GM18526 (cell line): Measurements from ENCODE around the gene PLD4.

Experiments
- POLR2A ChIP-seq: IDR thresholded peaks from 3 replicates; pipeline ENCODE4 v1.6.1; 2011; ENCODE audit not compliant: insufficient read length; ENCODE audit errors: extremely low read depth

Gene PLD4

GRCh38 chr14:104941508-104942365 lies 17.1 kb downstream of the PLD4 start:
- no peak for TF ChIP-seq POLR2A

GRCh38 chr14:104942586-104942985 lies 17.9 kb downstream of the PLD4 start:
- TF ChIP-seq POLR2A = no peak

DNA sequence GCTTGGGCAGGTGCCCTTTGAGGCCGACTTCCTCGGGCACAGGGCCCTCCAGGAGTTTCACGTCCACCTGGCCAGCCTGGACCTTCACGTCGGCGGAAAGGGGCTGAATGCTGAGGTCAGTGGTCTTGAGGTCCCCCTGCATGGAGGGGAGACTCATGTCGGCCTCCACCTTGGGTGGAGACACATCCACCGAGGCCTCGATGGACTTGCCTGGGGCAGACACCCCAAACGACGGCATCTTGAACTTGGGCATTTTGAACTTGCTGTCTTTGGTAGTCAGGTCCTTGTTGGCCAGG lies 24.0 kb downstream of the PLD4 start:
- no peak for TF ChIP-seq POLR2A

- no peak for TF ChIP-seq POLR2A
Measured at GRCh38 chr14:104950021-104950420, 25.3 kb downstream of the PLD4 start.

DNA sequence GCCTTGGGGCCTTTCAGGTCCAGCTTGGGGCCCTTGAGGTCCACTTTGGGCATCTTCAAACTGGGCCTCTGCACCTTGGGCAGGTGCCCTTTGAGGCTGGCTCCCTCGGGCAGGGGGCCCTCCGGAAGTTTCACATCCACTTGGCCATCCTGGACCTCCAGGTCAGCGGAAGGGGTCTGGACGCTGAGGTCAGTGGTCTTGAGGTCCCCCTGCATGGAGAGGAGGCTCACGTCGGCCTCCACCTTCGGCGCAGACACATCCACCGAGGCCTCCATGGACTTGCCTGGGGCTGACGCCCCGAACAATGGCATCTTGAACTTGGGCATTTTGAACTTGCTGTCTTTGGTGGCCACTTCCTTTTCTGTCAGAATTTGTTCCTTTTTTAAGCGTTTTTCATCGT lies 28.4 kb downstream of the PLD4 start:
- no peak for TF ChIP-seq POLR2A

DNA sequence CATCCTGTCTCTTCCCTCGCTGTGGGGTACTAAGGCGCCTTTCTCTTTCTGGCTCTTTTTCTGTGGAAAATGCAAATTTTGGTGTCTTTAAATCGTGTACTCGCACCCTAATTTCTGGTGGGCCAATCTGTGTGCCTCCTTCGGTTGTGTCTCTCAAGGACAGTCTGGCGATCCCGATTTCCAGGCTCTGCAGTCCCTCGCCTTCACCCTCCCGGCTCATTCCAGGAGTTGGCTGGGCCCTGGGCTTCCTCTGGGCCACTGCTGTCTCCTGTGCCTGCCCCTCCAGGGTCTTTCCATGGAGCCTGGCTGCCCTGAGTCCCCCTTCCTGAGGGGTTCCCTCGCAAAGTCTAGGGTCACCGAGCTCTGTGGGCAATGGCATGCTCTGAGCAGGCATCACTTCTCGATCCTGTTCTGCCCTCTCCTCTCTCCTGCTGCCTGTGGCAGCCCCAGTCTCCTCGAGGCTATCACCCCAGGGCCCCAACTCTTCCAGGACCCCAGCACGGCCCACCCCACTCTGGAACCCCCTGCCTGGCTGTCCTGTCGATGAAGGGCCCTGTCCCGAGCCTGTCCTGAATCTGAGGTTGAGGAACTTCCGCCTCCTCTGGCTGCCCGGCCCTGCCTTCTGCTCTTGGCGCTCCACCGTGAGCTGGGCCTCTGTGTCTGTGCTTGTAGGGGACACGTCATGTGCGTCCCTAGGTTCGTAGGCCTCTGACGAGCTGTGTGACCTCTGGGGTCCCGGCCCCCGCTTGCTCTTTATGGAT lies 29.4 kb downstream of the PLD4 start:
- TF ChIP-seq POLR2A = no peak

GRCh38 chr14:104954746-104955395 lies 30.2 kb downstream of the PLD4 start:
- TF ChIP-seq POLR2A = no peak

DNA sequence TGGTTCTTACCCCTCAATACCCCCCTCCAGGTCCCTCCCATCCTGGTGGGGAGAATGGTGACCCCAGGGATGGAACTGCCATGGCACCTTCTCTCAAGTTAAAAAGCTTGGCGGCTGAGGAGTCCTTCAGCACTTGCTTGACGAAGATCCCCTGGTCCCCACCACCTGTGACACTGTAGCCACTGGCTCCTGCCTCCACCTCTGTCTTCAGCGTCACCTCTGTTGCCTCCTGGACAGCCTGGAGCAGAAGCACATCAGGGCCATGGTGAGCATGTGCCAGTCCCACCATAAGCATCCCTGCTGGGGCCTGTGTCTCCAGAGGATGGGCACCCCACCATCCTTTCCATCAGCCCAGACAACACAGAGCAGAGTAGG lies 30.7 kb downstream of the PLD4 start:
- TF ChIP-seq POLR2A = no peak

- no peak for TF ChIP-seq POLR2A
Measured at GRCh38 chr14:104956290-104956890, 31.7 kb downstream of the PLD4 start.

DNA sequence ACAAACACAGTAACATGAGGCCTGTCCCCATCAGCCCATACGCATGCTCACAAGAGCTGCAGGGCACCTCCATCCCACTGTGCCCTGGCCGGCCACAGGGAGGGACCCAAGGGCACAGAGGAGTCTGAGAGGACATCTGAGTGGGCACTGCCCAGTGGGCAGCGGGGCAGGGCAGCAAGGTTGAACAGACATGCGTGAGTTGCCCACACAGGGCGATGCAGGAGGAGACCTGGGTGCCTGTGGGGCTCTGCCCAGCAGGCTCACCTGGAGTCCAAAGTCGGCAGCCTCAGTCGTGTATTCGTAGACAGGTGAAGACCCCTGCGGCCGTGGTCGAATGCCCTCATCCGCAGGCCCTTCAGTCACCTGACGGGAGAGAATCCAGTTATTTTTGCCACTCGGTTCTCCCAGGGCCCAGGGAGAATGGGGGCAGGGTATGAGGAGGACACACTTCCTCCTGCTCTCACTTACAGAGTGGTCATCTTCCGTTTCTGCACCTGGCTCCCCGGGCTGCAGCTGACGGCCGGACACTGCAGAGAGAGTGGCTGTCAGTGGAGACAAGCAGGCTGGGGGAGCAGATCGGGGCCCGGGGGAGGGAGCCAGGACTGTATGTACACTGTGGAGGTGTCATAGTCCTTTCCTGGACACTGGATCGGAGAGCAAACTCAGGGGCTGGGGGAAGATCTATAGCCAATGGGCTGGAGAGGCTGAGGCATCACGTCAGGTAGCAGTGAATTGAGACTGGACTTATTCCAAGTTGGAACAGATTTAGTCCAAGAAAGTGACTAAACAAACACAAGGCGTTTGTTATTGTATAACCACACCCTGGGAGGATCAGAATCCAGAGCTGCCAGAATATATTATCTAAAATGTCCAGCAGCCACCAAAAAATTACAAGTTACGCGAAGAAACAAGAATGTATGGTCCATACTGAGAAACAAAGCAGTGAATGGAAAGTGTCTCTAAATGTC lies 32.8 kb downstream of the PLD4 start:
- no peak for TF ChIP-seq POLR2A

DNA sequence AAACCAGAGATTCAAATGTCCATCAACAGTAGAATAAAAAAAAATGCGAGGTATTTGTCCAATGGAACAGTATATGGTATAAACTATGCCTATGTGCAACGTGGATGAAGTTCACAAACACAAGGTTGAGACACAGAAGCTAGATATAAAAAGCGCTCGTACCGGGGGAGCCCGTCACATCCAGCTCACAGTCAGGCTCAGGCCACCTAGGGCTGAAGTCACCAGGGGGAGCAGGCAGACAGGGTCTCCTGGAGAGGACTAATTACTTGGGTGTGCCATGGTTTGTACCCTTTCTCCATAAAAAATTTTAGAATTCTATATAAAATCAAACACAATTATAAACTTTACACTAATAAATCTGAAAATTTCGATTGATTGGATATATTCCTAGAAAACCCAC lies 39.9 kb downstream of the PLD4 start:
- TF ChIP-seq POLR2A = no peak

DNA sequence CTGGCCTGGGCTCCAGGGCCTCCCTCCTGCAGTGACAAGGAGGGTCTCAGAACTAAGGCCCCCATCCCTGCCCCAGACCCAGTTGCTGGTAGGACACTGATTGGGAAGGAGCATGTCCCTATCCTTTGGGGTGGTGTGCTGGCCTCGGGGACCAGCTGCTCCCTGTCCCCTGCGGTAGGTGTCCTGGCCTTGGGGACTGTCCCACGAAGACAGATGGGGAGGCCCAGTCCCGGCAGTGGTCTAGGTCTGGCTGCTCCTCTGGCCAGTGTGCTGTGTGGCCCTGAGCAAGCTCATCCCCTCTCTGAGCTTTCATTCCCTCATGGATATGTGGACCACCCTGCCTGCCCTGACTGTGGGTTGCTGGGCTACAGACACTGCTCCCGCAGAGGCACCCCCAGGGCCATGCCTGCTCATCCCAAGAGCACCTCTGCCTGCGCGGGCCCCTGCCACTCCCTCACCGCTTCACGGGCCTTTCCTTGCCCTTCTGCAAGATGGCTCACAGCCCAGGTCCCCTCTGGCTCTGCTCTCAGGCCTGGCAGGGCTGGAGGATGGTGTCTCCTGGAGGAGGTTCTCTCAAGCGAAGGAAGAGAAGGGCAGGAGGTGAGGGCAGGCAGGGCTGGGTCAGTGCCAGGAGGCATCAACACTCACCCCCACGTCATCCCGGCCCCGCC lies 41.0 kb downstream of the PLD4 start:
- TF ChIP-seq POLR2A = no peak

DNA sequence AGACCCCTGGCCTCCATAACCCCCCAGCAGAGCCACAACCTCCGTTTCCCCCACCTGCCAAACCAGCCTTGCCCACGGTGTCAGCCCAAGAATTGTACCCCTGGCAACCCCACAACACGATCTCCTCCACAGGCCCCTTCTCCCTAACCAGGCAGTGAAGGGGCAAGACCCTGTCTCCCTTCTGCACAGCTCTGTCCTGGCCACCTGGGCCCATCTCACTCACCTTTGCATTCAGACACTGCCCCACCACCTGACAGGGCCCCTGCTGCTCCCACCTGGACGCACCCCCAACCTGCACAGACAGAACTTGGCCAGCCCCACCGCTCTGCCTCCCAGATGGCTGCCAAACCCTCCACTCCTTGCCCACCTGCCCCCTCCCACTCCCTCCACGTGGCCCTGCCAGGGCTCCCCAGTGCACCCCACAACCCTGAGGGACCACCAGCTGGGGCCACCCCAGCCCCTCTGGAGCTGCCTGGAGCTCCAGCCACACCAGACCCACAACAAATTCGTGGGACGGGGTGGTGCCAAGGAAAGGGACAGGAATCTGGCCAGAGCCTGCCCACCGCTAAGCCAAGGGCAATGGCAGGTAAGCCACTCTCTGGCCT lies 41.7 kb downstream of the PLD4 start:
- TF ChIP-seq POLR2A = no peak

- no peak for TF ChIP-seq POLR2A
Measured at GRCh38 chr14:104966981-104967385, 42.3 kb downstream of the PLD4 start.
